Retinal pigment epithelial cell (primary cell): ENCODE results near the gene LRRC28.

ENCODE experiments used
- DNase-seq: peaks from one replicate; pipeline ENCODE4 v3.0.0-alpha.2; 2010; ENCODE audit warnings: low read depth
- H3K4me3 ChIP-seq: 2 replicates; pipeline ENCODE4 v1.5.1; 2011; ENCODE audit warnings: mild to moderate bottlenecking, low read length, control low read depth, moderate library complexity
- TF ChIP-seq, protein P1 (sequence below): conservative IDR thresholded peaks from 2 replicates; pipeline ENCODE4 v1.5.1; 2011; ENCODE audit warnings: low read depth, low read length, control low read depth, inconsistent platforms

The LRRC28 gene

DNA sequence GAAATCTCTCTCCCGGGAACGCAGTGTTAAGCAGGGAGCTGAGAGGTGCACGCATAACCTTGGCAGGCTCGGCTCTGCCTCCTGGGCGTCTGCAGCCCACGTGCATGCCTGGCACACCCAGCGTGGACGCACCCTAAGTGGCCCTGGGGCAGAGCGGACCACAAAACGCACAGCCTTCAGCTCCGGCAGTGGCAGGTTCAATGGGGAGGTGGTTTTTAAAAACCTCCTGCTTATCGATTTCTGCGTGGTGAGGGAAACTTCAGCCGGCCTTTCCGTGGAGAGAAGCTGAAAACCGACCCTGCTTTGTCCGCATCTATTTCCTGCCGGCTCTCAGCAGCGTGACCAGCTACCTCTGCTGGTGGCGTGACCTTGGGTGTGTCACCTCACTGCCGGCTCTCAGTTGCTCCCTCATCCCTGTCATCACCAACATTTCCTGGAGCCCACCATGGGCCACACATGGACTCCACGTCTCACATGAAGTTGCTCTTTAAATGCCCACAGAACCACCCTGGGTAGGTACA lies 179.7 kb downstream of the LRRC28 start:
- TF ChIP-seq, protein P1, sequence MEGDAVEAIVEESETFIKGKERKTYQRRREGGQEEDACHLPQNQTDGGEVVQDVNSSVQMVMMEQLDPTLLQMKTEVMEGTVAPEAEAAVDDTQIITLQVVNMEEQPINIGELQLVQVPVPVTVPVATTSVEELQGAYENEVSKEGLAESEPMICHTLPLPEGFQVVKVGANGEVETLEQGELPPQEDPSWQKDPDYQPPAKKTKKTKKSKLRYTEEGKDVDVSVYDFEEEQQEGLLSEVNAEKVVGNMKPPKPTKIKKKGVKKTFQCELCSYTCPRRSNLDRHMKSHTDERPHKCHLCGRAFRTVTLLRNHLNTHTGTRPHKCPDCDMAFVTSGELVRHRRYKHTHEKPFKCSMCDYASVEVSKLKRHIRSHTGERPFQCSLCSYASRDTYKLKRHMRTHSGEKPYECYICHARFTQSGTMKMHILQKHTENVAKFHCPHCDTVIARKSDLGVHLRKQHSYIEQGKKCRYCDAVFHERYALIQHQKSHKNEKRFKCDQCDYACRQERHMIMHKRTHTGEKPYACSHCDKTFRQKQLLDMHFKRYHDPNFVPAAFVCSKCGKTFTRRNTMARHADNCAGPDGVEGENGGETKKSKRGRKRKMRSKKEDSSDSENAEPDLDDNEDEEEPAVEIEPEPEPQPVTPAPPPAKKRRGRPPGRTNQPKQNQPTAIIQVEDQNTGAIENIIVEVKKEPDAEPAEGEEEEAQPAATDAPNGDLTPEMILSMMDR, result no peak
- no peak for DNase-seq
- H3K4me3 ChIP-seq, result no peak overlapping the region

DNA sequence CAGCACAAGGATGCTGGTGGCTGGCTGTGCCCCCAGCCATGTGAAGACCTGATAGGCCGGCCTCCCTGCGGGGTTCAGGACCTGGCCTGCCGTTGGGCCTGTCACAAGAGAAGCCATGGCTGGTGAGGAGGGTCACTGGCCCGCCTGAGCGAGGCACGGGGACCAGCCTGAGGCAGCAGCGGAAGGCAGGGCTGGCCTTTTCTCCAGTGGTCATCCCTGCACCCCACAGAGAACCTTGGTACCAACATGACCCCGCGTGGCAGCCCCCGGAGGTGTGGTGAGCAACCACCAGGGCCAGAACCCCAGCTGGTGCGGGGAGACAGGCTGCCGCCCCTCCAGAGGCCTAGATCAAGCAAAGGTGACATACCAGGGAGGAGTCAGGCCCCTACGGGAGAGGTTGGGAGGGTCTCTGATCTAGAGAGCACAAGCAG lies 180.4 kb downstream of the LRRC28 start:
- TF ChIP-seq, protein P1, result no peak
- DNase-seq, result no peak
- H3K4me3 ChIP-seq, result no peak overlapping the region

- DNase-seq, result no peak
- no peak overlapping the region for H3K4me3 ChIP-seq
- TF ChIP-seq, protein P1, result no peak
These were observed 181.2 kb downstream of the LRRC28 start for GRCh38 chr15:99432271-99433025.

GRCh38 chr15:99433026-99433756 lies 181.9 kb downstream of the LRRC28 start:
- no peak for DNase-seq
- no peak overlapping the region for H3K4me3 ChIP-seq
- TF ChIP-seq, protein P1, result no peak

DNA sequence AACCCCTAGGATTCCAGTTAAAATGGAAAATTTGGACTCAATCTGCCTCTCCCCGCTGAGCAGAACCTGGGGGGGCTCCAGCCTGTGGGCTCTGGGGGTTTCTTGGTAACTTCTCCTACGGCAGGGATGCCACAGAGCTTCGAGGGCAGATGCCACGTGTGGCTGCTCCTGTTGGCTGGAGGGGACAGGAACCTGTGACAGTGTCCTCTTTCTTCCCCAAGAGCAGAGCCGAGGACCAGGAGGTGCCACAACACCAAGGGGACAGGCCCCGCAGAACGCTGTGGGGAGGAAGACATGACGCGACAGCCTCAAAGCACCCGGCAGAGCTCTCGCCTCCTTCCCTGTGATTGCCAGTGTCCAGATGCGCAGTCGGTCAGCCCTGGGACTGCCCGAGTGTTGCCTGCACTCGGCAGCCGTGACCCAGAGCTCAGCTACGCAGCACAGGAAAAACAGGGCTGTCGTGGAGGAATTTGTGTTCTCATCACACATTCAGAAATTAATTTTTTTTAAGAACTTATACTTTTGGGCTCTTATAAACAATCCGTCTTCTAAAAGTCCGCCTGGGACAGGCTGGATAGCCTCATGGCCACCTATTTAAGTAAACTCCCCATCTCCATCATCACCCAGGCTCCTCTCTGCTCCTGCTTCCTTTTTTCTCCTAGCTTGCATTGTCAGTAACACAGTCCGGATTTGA lies 182.6 kb downstream of the LRRC28 start:
- no peak overlapping the region for H3K4me3 ChIP-seq
- no peak for DNase-seq
- TF ChIP-seq, protein P1, result no peak

DNA sequence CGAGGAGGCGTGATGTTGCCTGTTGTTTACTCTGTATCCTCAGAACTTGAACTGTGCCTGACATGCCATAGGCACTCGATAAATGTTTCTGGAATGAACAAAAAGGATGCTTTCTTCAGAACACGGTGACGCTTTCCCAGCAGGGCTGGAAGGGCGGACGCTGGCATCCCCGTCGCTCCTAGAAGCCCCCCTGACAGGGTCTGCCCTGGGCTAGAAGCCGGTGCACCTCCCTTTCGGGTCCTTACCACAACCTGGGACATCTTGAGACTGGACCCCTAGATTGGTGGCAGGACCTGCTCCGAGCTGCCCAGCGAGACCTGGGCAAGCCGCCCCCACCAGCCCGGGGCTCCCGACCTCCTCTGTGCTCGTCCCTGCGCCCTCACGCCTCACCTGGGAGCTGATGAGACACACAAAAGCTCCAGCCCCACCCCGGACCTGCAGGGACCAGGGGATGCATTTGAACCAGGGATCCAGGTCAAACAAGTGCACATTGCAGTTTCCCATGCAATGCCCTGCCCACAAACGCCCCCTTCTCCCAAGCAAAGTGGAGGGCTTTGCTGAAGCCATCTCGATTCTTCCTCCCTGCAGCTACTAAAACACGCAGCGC lies 183.3 kb downstream of the LRRC28 start:
- H3K4me3 ChIP-seq, result no peak overlapping the region
- TF ChIP-seq, protein P1, result no peak
- DNase-seq, result no peak
